ENCODE results near the gene MRRF. TPM values are rescaled to one million over a fixed set of nuclear protein-coding genes. Genes with fewer than 3 reads are reported as not detected.
A peak's percentile ranks its signal among the peaks of the same experiment; 100 is the strongest.

MRRF gene
- total and polyA plus RNA-seq, 2 of the 4 experiments (the other 2 are of a cell fraction): 32.1 to 38.0 TPM

GRCh38 chr9:122379340-122379739, 114.7 kb downstream of the MRRF start:
- H3K27ac ChIP-seq (ENCODE audit: insufficient read depth, low read length): no peak overlapping the region
- ATAC-seq (ENCODE audit: low read depth) (no peak), DNase-seq (no peak)
- in situ Hi-C loops (cut with MboI; ENCODE audit: low sequenced_read_pairs) (loop anchor here (10.0 kb wide), 1 partner anchor 435 kb away; no protein-coding TSS in a partner anchor), intact Hi-C loops (cut with micrococcal nuclease) (no loop called here), dilution Hi-C loops (cut with HindIII; ENCODE audit: low sequenced_read_pairs, unreplicated experiment) (no loop called here)
- H2BK120ac ChIP-seq (ENCODE audit: low read depth, low read length): 0 out of 2 replicates have a peak overlapping the region, but pooled peaks have one; percentile 27
- no peak overlapping the region for H4K8ac ChIP-seq (ENCODE audit: low read depth in 2 of 2, low read length in 2 of 2)
- H2BK20ac ChIP-seq (ENCODE audit: low read depth, low read length): no peak overlapping the region
- no peak overlapping the region for H4K91ac ChIP-seq (ENCODE audit: insufficient read depth, low read depth, low read length)
- no peak overlapping the region for H3K23ac ChIP-seq (ENCODE audit: low read depth, low read length)
- H3K9me1 ChIP-seq (ENCODE audit: insufficient read depth, low read length): peaks cover 45% of the 10 kb centered on the region
- H2BK15ac ChIP-seq (ENCODE audit: low read depth, low read length): no peak overlapping the region
- no peaks in the 10 kb centered on the region for H4K20me1 ChIP-seq (ENCODE audit: insufficient read depth, low read length)
- TF ChIP-seq CTCF (conservative IDR thresholded peaks at IDR 0.05; ENCODE audit: low read depth, low read length) (peak; percentile 28), RAD21 (IDR thresholded peaks at IDR 0.05; ENCODE audit: low read length) (peak; percentile 29; the same call in 1 of the 2 replicates), MAZ (IDR thresholded peaks at IDR 0.05; ENCODE audit: borderline replicate concordance, low read depth, low read length) (no peak), MXI1 (IDR thresholded peaks at IDR 0.05; ENCODE audit: borderline replicate concordance, low read depth, low read length) (no peak), RFX5 (IDR thresholded peaks at IDR 0.05; ENCODE audit: low read depth, low read length) (no peak)
- peak overlapping the region; percentile 64; the same call in 1 of the 2 replicates for H2AK5ac ChIP-seq (ENCODE audit: low read depth, low read length)
- H2BK5ac ChIP-seq (ENCODE audit: low read depth, low read length, poor library complexity, severe bottlenecking): no peak overlapping the region
- no peak overlapping the region for H3K4me3 ChIP-seq (ENCODE audit: insufficient read depth, low read depth, low read length)
- H3K4ac ChIP-seq (ENCODE audit: low read depth, low read length): no peak overlapping the region; the same call in 1 of the 2 replicates
- H3K9ac ChIP-seq (ENCODE audit: low read depth, low read length): no peak overlapping the region
- peaks cover 46% of the 10 kb centered on the region for H3K36me3 ChIP-seq (ENCODE audit: control insufficient read depth, insufficient read depth, low read length)
- H3K27me3 ChIP-seq (ENCODE audit: control insufficient read depth, insufficient read depth, low read length): no peaks in the 10 kb centered on the region
- H3K4me1 ChIP-seq (ENCODE audit: control insufficient read depth, insufficient read depth, low read length): peaks cover 48% of the 10 kb centered on the region
- ChIA-PET CTCF (interaction anchor here (1.0 kb wide), 1 partner anchor 17 kb away, joined by 3 read pairs; no protein-coding TSS in a partner anchor), POLR2A (ENCODE audit: unreplicated experiment) (no interaction called here)
- no peak overlapping the region for H3K4me2 ChIP-seq (ENCODE audit: low read depth, low read length)
- no peak overlapping the region for H2AFZ ChIP-seq (replicated peaks; ENCODE audit: low read length, poor library complexity)
- H3K14ac ChIP-seq (replicated peaks; ENCODE audit: low read depth, low read length): no peak overlapping the region
- H3K56ac ChIP-seq (ENCODE audit: extremely low read depth, insufficient read depth, low read length): no peak overlapping the region
- no peak overlapping the region for H3K18ac ChIP-seq (ENCODE audit: low read depth, low read length)
- no CpG with 5 or more reads among the region's 1 CpG for whole genome bisulfite sequencing, 2 experiments (ENCODE audit: extremely low coverage in 2 of 2, insufficient read length in 1 of 2)
- H2AK9ac ChIP-seq (replicated peaks; ENCODE audit: low read depth, low read length, poor library complexity): no peak overlapping the region
- H4K5ac ChIP-seq (ENCODE audit: low read depth, low read length): no peak overlapping the region
- BruUV-seq (replicated peaks): no TSS peak
- peaks cover 14 to 69% of the 10 kb centered on the region in 2 experiments; a peak in 3 of 4 replicates for H3K79me1 ChIP-seq (ENCODE audit: low read depth in 1 of 2, low read length in 2 of 2)
- H3K9me3 ChIP-seq (ENCODE audit: control insufficient read depth, insufficient read depth, low read length): peaks cover 3% of the 10 kb centered on the region; the same call in 1 of the 2 replicates

All from IMR-90 (cell line).